HG03066 (cell line): ENCODE data around the gene ST6GALNAC3.

Experiments
- ATAC-seq: cut with Tn5 transposase; IDR thresholded peaks from one replicate; pipeline ENCODE4 v1.9.1; 2021; ENCODE audit warnings: low read depth; ENCODE audit not compliant: unreplicated experiment

ST6GALNAC3 gene

GRCh38 chr1:76186554-76187170 is 112.1 kb downstream of the ST6GALNAC3 start:
- no peak for ATAC-seq

- no peak for ATAC-seq
Observed at GRCh38 chr1:76187436-76187835, 112.9 kb downstream of the ST6GALNAC3 start.

- ATAC-seq = no peak
Observed at GRCh38 chr1:76189310-76189709, 114.8 kb downstream of the ST6GALNAC3 start.

- peak; percentile 67 for ATAC-seq
Observed at GRCh38 chr1:76190749-76191424, 116.3 kb downstream of the ST6GALNAC3 start.

- ATAC-seq = no peak
Observed at GRCh38 chr1:76191561-76191960, 117.0 kb downstream of the ST6GALNAC3 start.

GRCh38 chr1:76198452-76198851 is 123.9 kb downstream of the ST6GALNAC3 start:
- ATAC-seq = no peak

GRCh38 chr1:76202670-76203069 is 128.1 kb downstream of the ST6GALNAC3 start:
- no peak for ATAC-seq

- ATAC-seq = no peak
Observed at GRCh38 chr1:76203127-76203526, 128.6 kb downstream of the ST6GALNAC3 start.

GRCh38 chr1:76209238-76209637 is 134.7 kb downstream of the ST6GALNAC3 start:
- ATAC-seq = no peak

GRCh38 chr1:76209648-76210047 is 135.1 kb downstream of the ST6GALNAC3 start:
- no peak for ATAC-seq

- no peak for ATAC-seq
Observed at GRCh38 chr1:76210160-76210559, 135.6 kb downstream of the ST6GALNAC3 start.

- ATAC-seq = no peak
Observed at GRCh38 chr1:76218888-76219287, 144.3 kb downstream of the ST6GALNAC3 start.

GRCh38 chr1:76219366-76219818 is 144.8 kb downstream of the ST6GALNAC3 start:
- ATAC-seq = no peak

- ATAC-seq = no peak
Observed at GRCh38 chr1:76224752-76225151, 150.2 kb downstream of the ST6GALNAC3 start.

- ATAC-seq = no peak
Observed at GRCh38 chr1:76225526-76225925, 151.0 kb downstream of the ST6GALNAC3 start.

GRCh38 chr1:76227621-76228020 is 153.1 kb downstream of the ST6GALNAC3 start:
- ATAC-seq = no peak

GRCh38 chr1:76229279-76230005 is 154.9 kb downstream of the ST6GALNAC3 start:
- ATAC-seq = no peak

- no peak for ATAC-seq
Observed at GRCh38 chr1:76230842-76231281, 156.3 kb downstream of the ST6GALNAC3 start.

- ATAC-seq = no peak
Observed at GRCh38 chr1:76231320-76231719, 156.8 kb downstream of the ST6GALNAC3 start.

- ATAC-seq = no peak
Observed at GRCh38 chr1:76232666-76233065, 158.1 kb downstream of the ST6GALNAC3 start.

GRCh38 chr1:76234061-76234460 is 159.5 kb downstream of the ST6GALNAC3 start:
- ATAC-seq = no peak
